Measurements from ENCODE around the gene TBL1X.

The TBL1X gene

DNA sequence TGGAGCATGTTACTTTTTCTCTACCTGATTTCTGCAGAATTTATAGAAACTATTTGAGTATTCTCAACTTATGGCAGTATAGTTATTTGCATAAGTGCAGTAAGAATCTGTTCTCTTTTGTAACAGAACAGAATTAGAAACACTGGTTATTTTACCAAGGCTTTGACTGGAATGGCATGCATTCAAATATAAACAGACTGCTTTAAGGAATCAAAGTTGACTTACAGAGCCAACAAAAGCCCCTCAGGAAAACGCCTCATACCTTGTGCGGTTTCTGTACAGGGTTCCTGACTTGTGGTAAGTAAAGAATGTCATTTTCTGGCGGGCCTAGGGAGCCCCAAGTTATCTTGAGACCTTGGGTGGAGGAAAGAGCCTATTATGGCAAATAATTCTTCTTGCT lies 203.7 kb downstream of the TBL1X start:
- DNase-seq (ENCODE audit: low spot score) = no peak

DNA sequence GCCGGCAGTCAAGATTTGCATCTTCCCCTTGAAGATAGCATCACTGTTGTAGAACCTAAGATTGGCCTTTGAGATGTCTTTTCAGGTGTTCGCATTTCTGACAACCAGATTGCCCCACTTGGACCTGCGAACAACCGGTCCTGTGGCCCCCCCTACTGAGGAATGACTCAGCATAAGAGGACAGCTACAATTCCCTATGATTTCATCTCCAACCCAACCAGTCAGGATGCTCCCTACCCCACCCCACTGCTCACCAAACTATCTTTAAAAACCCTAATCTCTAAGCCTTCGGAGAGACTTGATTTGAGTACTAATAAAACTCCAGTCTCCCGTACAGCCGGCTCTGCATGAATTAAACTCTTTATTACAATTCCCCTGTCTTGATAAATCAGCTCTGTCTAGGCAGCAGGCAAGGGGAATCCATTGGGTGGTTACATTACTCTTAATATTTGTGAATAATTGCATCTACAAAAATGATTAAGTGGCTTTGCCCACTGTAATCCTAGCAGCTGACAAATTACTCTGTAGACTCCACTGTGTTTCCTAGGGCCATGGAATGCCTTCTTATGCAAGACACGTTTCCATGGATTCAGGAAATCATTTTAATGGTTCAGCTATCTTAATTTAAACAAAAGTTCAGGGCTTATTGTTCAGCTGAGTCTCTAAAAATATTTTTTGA lies 205.4 kb downstream of the TBL1X start:
- peak; percentile 35 for DNase-seq (ENCODE audit: low spot score)

DNA sequence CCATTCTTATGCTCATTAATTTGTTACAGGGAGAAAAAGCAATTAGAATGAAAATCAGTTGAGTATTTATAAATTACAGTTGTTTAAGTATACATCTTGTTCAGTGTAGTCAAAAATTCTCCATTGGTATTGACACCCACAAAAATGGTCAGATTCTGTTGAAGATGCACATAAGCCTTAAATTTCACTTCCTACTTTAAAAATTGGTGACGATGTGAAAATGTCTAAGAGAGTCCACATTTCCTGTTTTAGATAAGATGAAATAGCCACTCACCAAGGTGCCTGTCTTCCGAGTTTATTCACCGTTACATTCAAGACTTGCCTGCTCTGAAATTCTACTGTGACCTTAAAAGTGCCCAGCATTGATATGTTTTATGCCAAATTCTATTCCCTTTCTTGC lies 207.1 kb downstream of the TBL1X start:
- no peak for DNase-seq (ENCODE audit: low spot score)

DNA sequence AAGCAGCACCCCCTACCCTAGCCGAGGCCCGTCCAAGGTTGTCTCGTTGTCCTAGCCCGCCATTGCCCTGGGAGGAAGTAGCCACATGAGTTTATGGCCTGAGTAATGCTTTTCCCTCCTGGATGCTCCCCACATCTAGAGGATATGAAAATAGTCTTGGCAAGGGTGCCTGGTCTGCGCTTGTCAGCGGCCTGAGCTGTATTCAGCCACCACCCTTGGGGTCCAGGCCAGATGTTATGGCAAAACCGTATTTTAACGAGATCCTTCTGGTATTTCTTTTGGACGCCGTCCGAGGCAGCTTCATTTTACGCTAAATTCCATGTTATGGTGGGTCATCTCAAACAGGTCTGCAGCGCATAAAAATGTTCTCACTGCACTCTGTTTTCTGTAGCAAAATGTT lies 211.4 kb downstream of the TBL1X start:
- no peak for DNase-seq (ENCODE audit: low spot score)

DNA sequence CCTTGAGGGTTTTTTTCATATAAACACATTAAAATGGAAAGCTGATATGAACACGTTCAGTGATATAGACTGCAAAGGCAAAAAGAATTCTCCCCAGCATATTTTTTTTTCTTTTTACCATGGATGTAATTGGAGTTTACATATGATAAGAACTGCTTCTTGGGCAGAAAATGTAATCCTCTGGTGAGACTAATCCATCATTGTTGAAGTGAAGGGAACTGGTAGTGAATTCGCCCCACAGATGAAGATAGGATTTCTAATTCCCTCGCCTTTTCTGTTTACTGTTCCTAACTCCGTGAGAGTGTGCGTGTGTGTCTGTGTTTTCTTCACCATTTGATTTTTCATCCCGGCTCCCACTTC lies 211.9 kb downstream of the TBL1X start:
- no peak for DNase-seq (ENCODE audit: low spot score)

DNA sequence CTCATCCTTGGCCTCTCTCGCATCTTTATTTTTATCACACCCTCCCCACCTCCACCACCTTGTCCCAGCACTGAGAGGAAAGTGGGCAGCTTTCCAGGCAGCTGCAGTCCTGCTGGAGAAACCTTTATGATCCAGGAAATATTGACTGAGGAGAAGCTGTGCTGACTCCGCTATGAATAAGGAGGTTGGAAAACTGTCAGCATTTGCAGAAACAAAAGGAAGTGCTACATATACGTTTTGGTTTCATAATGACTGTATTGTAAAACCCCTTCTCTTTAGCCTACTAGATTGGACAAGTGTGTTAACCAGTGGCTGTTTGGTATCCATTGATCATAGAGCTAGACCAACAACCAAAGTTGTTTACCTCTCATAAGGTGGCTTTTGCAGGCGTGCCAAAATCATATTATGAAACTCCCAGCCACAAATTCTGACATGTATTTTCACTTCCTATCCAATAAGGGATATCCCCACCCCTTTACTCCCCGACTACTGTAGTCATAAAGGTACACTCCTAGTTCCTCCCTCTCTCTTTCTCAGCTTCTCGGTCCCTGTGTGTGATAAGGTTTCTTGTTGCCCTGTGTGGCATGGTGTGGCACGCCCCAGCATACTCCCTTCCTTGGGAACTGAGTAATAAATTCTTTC lies 212.4 kb downstream of the TBL1X start:
- DNase-seq (ENCODE audit: low spot score) = no peak

DNA sequence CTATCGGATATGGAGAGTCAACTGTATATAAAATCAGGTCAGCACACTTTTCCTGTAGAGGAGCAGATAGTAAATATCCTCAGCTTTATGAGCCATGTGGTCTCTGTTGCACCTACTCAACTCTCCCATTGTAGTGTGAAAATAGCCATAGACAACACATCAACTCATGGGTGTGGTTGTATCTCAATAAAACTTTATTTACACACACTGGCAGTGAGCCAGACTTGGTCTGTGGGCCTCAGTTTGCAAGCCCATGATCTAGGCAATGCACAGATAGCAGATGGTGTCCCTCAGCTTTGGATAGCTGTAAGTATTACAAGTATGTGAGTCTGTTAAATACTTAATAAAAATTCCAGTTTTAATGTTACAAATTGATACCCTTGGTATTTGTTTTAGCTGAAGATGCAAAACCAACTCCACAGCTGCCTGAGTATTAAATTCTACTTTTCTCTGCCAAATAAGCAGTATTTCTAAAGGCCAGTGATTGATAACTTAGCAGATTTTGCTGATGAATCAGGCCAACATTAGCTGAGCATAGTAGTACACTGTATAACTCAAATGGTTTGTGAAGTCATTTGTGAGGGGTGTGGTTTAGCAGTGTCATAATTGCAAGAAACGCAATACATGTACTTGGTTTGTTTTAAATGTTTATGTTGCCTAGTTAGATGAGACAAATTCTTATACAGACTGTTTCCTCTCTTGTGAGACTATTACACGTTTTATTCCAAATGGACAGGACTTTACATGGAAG lies 213.5 kb downstream of the TBL1X start:
- no peak for DNase-seq (ENCODE audit: low spot score)

DNA sequence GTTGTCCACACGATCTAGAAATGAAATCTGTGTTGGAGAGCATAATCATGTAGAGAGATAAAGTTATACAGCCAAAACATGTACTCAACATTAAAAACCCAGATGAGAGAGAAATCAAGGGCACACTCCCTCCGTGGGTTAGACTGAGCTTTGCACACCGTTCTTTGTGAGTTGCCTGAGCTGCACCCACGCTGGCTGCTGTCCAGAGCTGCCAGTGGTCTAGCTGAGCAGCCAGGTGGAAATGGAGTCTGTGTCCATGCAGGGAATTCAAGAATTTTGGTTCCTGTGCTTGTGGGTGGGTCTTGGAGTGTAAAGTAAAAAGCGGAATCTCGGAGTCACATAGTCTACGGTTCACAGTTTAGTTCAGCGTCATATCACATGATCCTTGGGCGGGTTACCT lies 216.2 kb downstream of the TBL1X start:
- no peak for DNase-seq (ENCODE audit: low spot score)

DNA sequence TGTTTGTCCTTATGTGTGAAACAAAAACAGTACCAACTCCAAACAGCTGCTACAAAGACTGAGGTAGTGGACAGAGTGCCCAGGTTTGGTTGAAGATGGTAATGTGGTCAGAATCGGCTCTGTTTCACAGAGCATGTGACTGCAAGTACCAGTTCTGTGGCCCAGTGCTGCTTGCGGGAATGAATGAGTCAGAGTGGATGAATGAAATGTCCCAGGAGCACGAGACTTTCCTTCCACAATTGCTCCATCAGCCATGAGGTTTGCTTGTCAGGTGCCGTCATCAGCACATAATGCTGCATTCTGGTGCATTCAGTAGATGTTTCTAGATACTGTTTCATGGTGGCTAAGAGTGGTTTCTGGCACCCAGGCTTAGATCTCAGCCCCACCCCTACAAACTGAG lies 216.6 kb downstream of the TBL1X start:
- no peak for DNase-seq (ENCODE audit: low spot score)

DNA sequence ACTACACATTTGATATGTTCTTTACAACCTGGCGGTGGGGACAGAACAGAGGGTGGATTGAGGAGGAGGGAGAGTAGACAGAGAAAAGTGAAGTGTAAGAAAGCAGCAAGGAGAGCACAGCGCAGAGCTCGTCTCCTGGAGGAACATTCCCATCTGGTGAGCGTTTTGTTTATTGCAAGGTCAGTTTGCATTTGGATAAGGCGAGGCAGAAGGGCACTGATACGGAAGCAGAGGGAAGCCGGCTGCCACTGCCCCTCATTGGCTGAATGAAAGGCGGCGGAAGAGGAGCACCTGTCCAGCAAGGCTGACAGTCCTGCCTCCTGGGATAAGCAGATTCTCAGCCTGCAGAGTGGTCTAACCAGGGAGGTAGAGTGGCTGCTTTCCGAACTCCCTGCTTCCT lies 217.6 kb downstream of the TBL1X start:
- peak; percentile 22 for DNase-seq (ENCODE audit: low spot score)

DNA sequence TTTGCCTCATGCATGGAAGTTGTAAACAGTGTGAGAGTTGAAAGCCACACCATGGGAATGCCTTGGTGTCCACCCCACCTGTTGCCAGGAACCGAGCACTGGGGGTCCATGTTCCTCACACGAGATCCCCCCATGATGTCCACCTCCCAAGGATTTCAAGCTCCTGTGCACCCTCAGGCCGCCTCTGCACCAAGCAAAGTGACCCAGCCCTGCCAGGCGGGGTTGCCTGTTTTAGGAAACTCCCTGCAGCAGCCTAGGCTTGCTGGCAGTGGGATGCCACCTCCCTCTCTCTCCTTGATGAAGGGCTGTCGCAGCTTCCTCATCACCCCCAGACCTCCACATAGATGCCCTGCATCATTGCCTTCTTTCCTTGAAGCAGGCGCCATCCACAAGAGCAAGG lies 218.0 kb downstream of the TBL1X start:
- no peak for DNase-seq (ENCODE audit: low spot score)

DNA sequence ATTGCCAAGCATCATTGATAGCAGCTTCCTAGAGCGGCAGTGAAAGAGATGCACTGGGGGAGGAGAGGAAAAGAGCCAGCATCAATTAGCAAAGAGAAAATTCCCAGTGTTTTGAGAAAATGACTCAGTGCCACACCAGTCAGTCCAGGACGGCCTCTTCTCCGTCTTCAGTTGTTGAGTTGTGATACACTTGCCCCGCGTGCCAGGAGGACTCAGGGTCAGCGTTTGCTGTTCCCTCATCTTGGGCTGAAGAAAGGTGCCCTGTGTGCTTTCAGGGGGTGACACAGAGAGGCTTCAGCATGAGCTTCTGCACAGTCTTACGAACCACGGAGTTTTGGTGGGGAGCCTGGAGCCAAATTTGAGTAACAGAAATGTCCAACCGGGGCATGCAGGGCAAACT lies 218.5 kb downstream of the TBL1X start:
- DNase-seq (ENCODE audit: low spot score) = no peak

DNA sequence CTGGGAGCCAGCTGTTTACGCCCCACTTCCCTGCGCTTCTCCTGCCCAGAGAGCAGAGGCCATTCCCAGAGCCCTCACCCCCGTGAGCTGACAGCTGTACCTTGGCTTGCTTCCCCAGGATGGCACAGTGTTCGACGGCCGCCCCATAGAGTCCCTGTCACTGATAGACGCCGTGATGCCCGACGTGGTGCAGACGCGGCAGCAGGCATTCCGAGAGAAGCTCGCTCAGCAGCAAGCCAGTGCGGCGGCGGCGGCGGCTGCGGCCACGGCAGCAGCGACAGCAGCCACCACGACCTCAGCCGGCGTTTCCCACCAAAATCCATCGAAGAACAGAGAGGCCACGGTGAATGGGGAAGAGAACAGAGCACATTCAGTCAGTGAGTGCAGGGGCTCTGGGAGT lies 223.0 kb downstream of the TBL1X start:
- no peak for DNase-seq (ENCODE audit: low spot score)

DNA sequence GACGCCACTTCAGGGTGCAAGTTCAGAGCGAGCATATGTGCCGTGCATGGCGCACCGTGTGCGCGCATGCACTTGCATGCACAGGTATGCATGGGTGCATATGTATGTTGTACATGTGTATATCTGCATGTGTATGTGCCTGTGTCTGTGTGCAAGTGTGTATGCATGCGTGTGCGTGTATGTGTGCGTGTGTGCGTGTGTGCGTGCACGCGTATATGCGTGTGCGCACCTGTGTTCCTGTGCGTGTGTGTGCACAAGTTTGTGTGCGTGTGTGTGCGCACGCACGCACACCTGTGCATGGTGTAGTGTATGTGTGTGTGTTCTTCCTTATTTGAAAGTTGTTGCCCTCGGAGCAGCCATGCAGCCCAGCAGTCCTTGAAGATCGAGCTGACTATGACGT lies 224.0 kb downstream of the TBL1X start:
- no peak for DNase-seq (ENCODE audit: low spot score)

DNA sequence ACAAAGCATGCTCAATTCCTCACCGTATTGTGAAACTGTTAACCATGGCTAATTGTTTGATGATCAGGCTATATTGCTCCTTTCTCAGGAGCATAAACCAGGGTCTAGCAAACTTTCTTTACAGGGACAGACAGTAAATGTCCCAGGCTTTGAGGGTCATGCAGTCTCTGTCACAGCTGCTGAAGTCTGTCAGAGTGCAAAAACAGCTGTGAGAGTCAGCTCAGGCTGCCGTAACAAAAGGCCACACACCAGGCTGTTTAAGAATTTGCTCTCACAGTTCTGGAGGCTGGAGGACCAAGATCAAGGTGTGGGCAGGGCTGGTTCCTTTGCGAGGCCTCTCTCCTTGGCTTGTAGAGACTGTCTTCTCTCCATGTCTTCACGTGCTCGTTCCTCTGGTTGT lies 225.2 kb downstream of the TBL1X start:
- DNase-seq (ENCODE audit: low spot score) = no peak

DNA sequence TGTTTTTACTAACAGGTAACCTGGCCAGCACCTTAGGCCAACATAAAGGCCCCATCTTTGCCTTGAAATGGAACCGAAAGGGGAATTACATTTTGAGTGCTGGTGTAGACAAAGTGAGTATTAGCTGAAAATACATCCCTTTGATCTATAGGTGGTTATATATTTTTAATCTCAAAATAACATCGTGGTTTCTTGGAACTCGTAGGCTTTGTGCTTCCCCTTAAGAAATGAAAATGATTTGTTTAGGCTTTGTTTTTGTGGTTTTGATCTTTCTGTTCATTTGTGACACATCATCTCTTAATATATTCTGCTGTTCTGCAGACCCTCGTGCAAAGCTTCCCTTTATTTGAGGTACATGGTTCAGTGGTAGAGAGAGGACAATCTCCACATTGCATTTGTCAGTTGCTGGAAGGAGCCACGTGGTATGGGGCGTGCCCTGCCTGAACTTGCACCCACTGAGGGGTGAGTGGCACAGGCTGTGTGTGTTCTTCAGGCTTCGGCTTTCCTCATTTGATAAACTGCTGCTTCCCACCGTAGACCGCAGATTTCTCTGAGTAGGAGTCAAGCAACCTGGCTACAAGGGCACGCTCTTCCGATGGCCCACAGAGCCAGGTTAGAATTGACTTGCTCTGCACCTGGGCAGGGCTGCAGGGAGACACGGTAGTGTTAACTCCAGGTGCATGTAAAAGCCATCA lies 228.6 kb downstream of the TBL1X start:
- no peak for DNase-seq (ENCODE audit: low spot score)

DNA sequence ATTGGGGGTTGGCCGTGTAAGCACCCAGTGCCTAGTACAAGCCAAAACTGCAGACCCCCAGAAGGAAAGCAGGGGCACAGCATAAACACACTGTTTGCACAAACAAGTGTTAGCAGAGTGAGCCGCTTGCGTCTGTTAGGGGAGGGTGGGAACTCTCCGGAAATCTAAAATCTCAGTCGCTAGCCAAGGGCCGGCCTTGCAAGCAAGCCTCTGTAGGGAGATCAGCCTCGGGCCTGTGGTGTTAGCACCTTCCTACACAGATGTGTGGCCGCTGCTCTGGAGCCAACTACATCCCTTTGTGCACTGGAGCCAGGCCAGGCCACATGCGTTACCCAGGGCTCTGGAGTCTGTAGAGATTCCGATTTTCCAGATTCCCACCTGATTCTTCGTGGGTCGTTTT lies 233.7 kb downstream of the TBL1X start:
- no peak for DNase-seq (ENCODE audit: low spot score)

DNA sequence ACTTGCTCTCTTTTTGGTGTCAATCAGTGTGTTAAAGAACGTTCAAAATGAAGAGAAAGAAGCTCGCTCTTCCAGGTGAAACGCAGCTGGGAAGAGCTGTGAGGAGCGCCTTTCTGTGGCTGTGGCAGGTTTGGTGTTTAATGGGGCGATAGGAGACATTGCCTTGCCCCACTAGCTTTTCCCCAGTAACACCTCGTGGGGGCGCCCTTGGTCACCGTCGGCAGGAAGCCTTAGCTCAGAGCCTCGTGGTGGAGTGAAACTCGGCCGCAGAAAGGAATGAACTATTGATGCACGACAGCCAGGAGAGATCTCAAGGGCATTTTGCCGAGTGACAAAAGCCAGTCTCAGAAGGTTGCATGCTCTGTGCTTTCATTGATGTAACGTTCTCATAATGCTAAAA lies 235.7 kb downstream of the TBL1X start:
- DNase-seq (ENCODE audit: low spot score) = no peak

DNA sequence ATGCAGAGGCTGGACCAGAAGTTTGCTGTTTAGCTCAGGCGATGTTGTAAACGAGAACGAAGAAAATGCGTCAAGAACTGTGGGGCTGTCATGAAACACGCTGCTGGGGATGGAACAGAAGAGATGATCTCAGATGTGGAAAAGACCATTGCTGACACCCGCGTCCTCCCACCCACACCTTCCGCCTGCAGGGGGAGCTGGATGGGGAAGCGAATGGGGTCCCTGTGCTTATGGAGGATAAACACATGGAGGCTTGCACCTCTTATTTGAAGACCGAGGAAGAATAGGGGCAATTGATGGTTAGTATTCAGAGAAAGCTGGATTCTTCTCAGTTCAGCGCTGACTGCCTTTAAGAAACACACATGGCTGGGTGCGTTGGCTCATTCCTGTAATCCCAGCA lies 236.9 kb downstream of the TBL1X start:
- no peak for DNase-seq (ENCODE audit: low spot score)

DNA sequence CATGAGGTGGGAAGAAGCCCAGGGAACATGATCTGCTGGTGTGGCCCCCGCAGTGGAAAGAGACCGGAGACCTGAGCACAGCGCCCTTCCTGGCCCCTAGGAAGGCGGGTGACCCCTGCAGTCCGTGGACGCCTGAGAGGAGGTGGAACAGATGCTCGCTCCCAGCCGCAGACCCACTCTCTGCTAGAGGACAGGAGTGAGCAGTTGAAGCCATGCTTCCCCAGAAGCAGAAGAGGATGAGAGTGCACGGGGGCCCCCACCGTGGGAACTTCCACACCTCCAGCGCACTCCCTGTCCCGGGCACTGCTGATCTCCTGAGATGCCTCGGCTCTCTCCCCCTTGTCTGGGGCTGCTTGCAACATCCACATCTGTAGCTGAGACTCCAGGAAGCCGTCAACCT lies 238.5 kb downstream of the TBL1X start:
- DNase-seq (ENCODE audit: low spot score) = no peak

DNA sequence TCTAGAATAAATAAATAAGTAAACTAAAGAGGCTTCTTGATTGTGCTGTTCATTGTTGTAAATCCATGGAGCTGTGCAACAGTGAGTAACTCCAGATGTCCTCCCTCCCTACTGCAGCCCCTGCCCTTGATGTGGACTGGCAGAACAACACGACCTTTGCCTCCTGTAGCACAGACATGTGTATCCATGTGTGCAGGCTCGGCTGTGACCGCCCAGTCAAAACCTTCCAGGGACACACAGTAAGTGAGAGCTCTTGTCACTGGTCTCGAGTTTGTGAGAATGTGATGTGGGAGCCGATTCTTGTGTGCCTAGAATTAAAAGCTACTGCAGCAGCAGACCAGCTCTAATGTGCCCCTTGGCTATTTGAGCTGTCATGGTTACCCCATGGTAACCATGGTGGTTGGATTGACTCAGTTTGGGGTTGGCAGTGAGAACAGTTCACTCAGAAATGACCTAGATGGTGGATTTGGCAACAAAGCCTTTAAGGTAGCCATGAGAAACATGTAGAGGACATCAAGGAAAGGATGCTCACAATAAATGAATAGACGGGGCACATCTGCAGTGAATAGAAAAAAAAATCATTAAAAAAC lies 240.1 kb downstream of the TBL1X start:
- DNase-seq (ENCODE audit: low spot score) = no peak

DNA sequence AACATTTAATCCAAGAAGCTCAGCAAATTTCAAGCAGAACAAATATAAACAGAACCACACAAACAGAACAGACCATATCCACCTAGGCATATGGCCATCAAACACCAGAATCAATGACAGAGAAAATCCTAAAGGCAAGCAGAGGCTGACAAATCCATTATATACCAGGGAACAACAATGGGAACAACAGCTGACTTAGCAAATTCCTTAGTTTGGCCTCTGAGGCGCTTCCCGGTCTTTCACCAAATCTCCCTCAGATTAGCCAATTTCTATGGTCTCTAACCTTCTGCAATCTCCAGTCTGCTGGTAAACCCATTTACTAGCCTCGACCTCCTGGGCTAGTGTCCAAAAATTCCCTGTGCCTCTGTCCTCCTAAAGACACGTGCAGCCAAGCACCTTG lies 241.6 kb downstream of the TBL1X start:
- no peak for DNase-seq (ENCODE audit: low spot score)

All from hepatic stellate cell (primary cell).